Retinal pigment epithelial cell (primary cell): ENCODE measurements around the gene CMTR2.
"Not testable (repeated sequence)": the region's sequence is repeated elsewhere in the genome, so short reads cannot be mapped to it uniquely, and the experiment has no call there.

Experiments used
- DNase-seq: peaks from one replicate; pipeline ENCODE4 v3.0.0-alpha.2; 2010; ENCODE audit warnings: low read depth
- H3K4me3 ChIP-seq: 2 replicates; pipeline ENCODE4 v1.5.1; 2011; ENCODE audit warnings: mild to moderate bottlenecking, low read length, control low read depth, moderate library complexity
- CTCF ChIP-seq: conservative IDR thresholded peaks from 2 replicates; pipeline ENCODE4 v1.5.1; 2011; ENCODE audit warnings: low read depth, low read length, control low read depth, inconsistent platforms

The CMTR2 gene

GRCh38 chr16:71315269-71315668 lies 26.1 kb upstream of the CMTR2 start:
- H3K4me3 ChIP-seq, result no peak overlapping the region
- TF ChIP-seq CTCF, result no peak
- DNase-seq, result no peak

GRCh38 chr16:71313591-71313990 lies 24.4 kb upstream of the CMTR2 start:
- not testable (repeated sequence) for DNase-seq, H3K4me3 ChIP-seq

- DNase-seq, result no peak
- no peak overlapping the region for H3K4me3 ChIP-seq
- peak; percentile 85 for TF ChIP-seq CTCF
These were observed 22.5 kb upstream of the CMTR2 start for GRCh38 chr16:71311553-71312158.

- no peak overlapping the region for H3K4me3 ChIP-seq
- no peak for TF ChIP-seq CTCF
- DNase-seq, result no peak
These were observed 14.7 kb upstream of the CMTR2 start for GRCh38 chr16:71303938-71304337.

- DNase-seq, result no peak
- no peak overlapping the region for H3K4me3 ChIP-seq
- no peak for TF ChIP-seq CTCF
These were observed 8.1 kb upstream of the CMTR2 start for GRCh38 chr16:71297341-71297634.

- no peak for TF ChIP-seq CTCF
- no peak for DNase-seq
- no peak overlapping the region for H3K4me3 ChIP-seq
These were observed 7.6 kb upstream of the CMTR2 start for GRCh38 chr16:71296584-71297340.

GRCh38 chr16:71295950-71296349 lies 6.7 kb upstream of the CMTR2 start:
- H3K4me3 ChIP-seq, result no peak overlapping the region
- no peak for DNase-seq
- no peak for TF ChIP-seq CTCF
